Vagina (tissue), 2 donors: ENCODE measurements around the gene NDUFB8. TPM values are rescaled to one million over a fixed set of nuclear protein-coding genes. Genes with fewer than 3 reads are reported as not detected.

ENCODE experiments used
- DNase-seq, 2 donors: peaks; one replicate each; pipeline ENCODE4 v3.0.0-alpha.2; 2017; ENCODE audit errors: extremely low spot score in 2 of 2
- H3K27ac ChIP-seq: fragments of 200-600 bp; sonication (generic); one replicate; pipeline ENCODE4 v1.5.1; 2019
- H3K27me3 ChIP-seq: fragments of 200-600 bp; sonication (generic); one replicate; pipeline ENCODE4 v1.5.1; 2019
- H3K36me3 ChIP-seq, 2 donors: fragments of 200-600 bp; sonication (generic); one replicate each; pipeline ENCODE4 v1.5.1; 2017 to 2019
- H3K4me1 ChIP-seq: fragments of 200-600 bp; sonication (generic); one replicate; pipeline ENCODE4 v1.5.1; 2019
- H3K4me3 ChIP-seq, 2 donors: fragments of 200-600 bp; sonication (generic); 1 replicate in 1 of 2; 2 replicates in 1 of 2; pipeline ENCODE4 v1.5.1; 2016 to 2019
- H3K9me3 ChIP-seq: fragments of 200-600 bp; sonication (generic); one replicate; pipeline ENCODE4 v1.5.1; 2019
- CTCF ChIP-seq, 3 experiments: fragments of 450-650 bp in 2 of 3; fragments of 200-600 bp in 1 of 3; sonication (generic) in 1 of 3; IDR thresholded peaks; one replicate each; pipeline ENCODE4 v1.5.1; 2017 to 2019; ENCODE audit warnings: antibody characterized with exemption in 3 of 3, mild to moderate bottlenecking in 2 of 3, moderate library complexity in 2 of 3
- POLR2A ChIP-seq, 2 donors: fragments of 450-650 bp; IDR thresholded peaks; one replicate each; pipeline ENCODE4 v1.6.1; 2017; ENCODE audit warnings: antibody characterized with exemption in 2 of 2, mild to moderate bottlenecking in 2 of 2, moderate library complexity in 2 of 2
- POLR2AphosphoS5 ChIP-seq, 2 donors: sonication (generic); formaldehyde crosslinking; IDR thresholded peaks; one replicate each; pipeline ENCODE4 v1.9.0; 2017; ENCODE audit warnings: antibody characterized with exemption in 2 of 2, mild to moderate bottlenecking in 2 of 2, low read depth in 1 of 2; ENCODE audit not compliant: insufficient read depth in 1 of 2
- intact Hi-C: fragments of 100-400 bp; cut with DNase I; formaldehyde crosslinking; loops from one replicate; pipeline ENCODE4 v1.15.1; 2023
- total RNA-seq: library from RNA; depleted of rRNA; stranded (reverse); fragments of >200 nt; gene quantifications from one replicate; pipeline ENCODE4 v1.2.3, GENCODE V29; 2016

NDUFB8 gene
- total RNA-seq, 1 donor from 2014 or later = 143 TPM

GRCh38 chr10:100502926-100503494, 26.7 kb downstream of the NDUFB8 start:
- TF ChIP-seq CTCF (IDR thresholded peaks at IDR 0.05) = no peak
- no peak for TF ChIP-seq POLR2A (IDR thresholded peaks at IDR 0.05)
- TF ChIP-seq POLR2AphosphoS5 (IDR thresholded peaks at IDR 0.05; ENCODE audit: insufficient read depth in 1 of 2, low read depth in 1 of 2) = no peak
- no peak overlapping the region for H3K27ac ChIP-seq
- no peaks in the 10 kb centered on the region for H3K9me3 ChIP-seq
- H3K4me1 ChIP-seq = no peaks in the 10 kb centered on the region
- no peaks in the 10 kb centered on the region for H3K27me3 ChIP-seq
- no peak for DNase-seq
- intact Hi-C loops = loop anchor here (5.0 kb wide), 1 partner anchor 326 kb away; no protein-coding TSS in a partner anchor
- H3K4me3 ChIP-seq = no peak overlapping the region
- peaks cover 0 to 30% of the 10 kb centered on the region in 2 donors for H3K36me3 ChIP-seq

GRCh38 chr10:100501423-100501822, 28.2 kb downstream of the NDUFB8 start:
- Histone ChIP-seq H3K27me3 (no peaks in the 10 kb centered on the region), H3K4me1 (no peaks in the 10 kb centered on the region), H3K36me3 (peaks cover 0 to 24% of the 10 kb centered on the region in 2 donors), H3K4me3 (no peak overlapping the region), H3K9me3 (no peaks in the 10 kb centered on the region), H3K27ac (no peak overlapping the region)
- intact Hi-C loops = loop anchor here (5.0 kb wide), 1 partner anchor 324 kb away; no protein-coding TSS in a partner anchor
- DNase-seq = no peak
- TF ChIP-seq CTCF (IDR thresholded peaks at IDR 0.05) (no peak), POLR2A (IDR thresholded peaks at IDR 0.05) (no peak), POLR2AphosphoS5 (IDR thresholded peaks at IDR 0.05; ENCODE audit: insufficient read depth in 1 of 2, low read depth in 1 of 2) (no peak)

GRCh38 chr10:100498059-100498458, 31.6 kb downstream of the NDUFB8 start:
- H3K4me1 ChIP-seq = no peaks in the 10 kb centered on the region
- H3K4me3 ChIP-seq = no peak overlapping the region
- no peak for DNase-seq
- H3K36me3 ChIP-seq = peaks cover 0 to 24% of the 10 kb centered on the region in 2 donors
- no peak overlapping the region for H3K27ac ChIP-seq
- no peaks in the 10 kb centered on the region for H3K27me3 ChIP-seq
- no peaks in the 10 kb centered on the region for H3K9me3 ChIP-seq
- TF ChIP-seq POLR2AphosphoS5 (IDR thresholded peaks at IDR 0.05; ENCODE audit: insufficient read depth in 1 of 2, low read depth in 1 of 2) = no peak
- TF ChIP-seq POLR2A (IDR thresholded peaks at IDR 0.05) = no peak
- no peak for TF ChIP-seq CTCF (IDR thresholded peaks at IDR 0.05)
- intact Hi-C loops = no loop called here

DNA sequence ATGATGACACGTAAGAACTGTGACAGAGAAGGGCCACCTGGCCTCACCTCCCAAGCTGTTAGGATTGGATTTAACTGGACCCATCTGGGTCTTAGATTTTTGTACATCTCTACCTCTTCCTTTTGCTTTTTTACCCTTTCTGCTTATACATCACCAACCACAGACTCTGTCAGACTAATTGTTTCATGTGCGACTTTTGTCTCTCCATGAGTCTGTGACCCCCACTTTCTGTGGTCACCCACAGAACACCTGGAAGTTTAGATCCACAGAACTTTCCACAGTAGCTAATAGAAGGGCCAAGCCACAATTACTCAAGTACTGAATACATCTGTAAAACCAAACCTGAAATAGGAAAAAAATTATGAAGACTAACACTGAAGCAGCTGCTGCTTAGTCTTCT, 33.1 kb downstream of the NDUFB8 start:
- no peaks in the 10 kb centered on the region for H3K9me3 ChIP-seq
- TF ChIP-seq POLR2AphosphoS5 (IDR thresholded peaks at IDR 0.05; ENCODE audit: insufficient read depth in 1 of 2, low read depth in 1 of 2) (no peak), POLR2A (IDR thresholded peaks at IDR 0.05) (no peak), CTCF (IDR thresholded peaks at IDR 0.05) (no peak)
- no peak overlapping the region for H3K27ac ChIP-seq
- H3K4me1 ChIP-seq = no peaks in the 10 kb centered on the region
- peaks cover 0 to 18% of the 10 kb centered on the region in 2 donors for H3K36me3 ChIP-seq
- no peak overlapping the region for H3K4me3 ChIP-seq
- intact Hi-C loops = no loop called here
- no peaks in the 10 kb centered on the region for H3K27me3 ChIP-seq
- no peak for DNase-seq

- Histone ChIP-seq H3K4me3 (no peak overlapping the region), H3K36me3 (peaks cover 0 to 28% of the 10 kb centered on the region in 2 donors)
These were observed 39.1 kb downstream of the NDUFB8 start for GRCh38 chr10:100490531-100490930.

More at GRCh38 chr10:100490531-100490930, 39.1 kb downstream of the NDUFB8 start:
- Histone ChIP-seq H3K4me1 (no peaks in the 10 kb centered on the region), H3K27ac (no peak overlapping the region), H3K27me3 (no peaks in the 10 kb centered on the region), H3K9me3 (no peaks in the 10 kb centered on the region)
- TF ChIP-seq POLR2AphosphoS5 (IDR thresholded peaks at IDR 0.05; ENCODE audit: insufficient read depth in 1 of 2, low read depth in 1 of 2) (no peak), POLR2A (IDR thresholded peaks at IDR 0.05) (no peak), CTCF (IDR thresholded peaks at IDR 0.05) (no peak)
- intact Hi-C loops = no loop called here
- no peak for DNase-seq
